ENCODE measurements around the gene DCP1B. TPM values are rescaled to one million over a fixed set of nuclear protein-coding genes. Genes with fewer than 3 reads are reported as not detected.

Gene DCP1B
- total RNA-seq, 2 donors from 2014 or later, result 18.3 to 35.4 TPM

DNA sequence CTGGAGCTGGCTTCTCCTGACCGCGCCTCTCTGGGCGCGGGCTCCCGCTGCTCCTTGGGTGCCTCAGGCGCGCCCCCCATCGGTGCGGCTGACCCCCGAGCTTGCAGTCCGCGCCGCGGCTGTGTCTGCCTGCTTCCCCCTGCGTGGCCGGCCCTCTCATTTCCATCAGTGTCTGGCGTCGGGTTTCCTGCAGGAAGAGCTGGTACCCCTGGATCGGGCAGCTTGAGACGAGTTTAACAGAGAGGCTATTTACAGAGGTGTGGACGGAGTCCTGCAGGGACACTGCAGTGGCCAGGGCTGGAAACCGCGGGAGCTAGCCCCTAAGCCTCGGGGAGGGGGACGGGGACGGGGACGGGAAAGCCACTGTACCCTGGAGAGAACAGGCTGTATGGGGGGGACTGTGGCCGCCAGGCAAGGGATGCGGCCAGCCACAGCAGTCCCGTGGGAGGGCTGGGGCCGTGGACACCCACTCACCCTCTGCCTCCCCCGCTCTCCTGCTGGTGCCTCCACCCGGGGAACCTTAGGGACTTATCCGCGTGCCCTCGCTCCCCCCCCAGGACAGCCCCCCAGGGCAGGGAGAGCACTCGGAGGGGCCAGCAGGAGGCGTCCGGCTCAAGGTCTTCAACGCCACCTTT lies 82.1 kb downstream of the DCP1B start:
- Mint-ChIP-seq H3K27ac (no peak overlapping the region), H3K27me3 (ENCODE audit: insufficient read depth) (no peaks in the 10 kb centered on the region), H3K9me3 (no peaks in the 10 kb centered on the region), H3K4me3 (no peak overlapping the region), H3K36me3 (ENCODE audit: low read depth) (no peaks in the 10 kb centered on the region), H3K4me1 (peaks cover 19% of the 10 kb centered on the region)
- Histone ChIP-seq H3K9me3 (ENCODE audit: control insufficient read depth, low read length) (no peaks in the 10 kb centered on the region), H3K9ac (ENCODE audit: extremely low read depth, low read length, poor library complexity, severe bottlenecking) (no peak overlapping the region), H3K4me3 (ENCODE audit: low read length) (no peak overlapping the region), H3K4me1 (ENCODE audit: control insufficient read depth, insufficient read depth, low read length) (peaks cover 9% of the 10 kb centered on the region), H3K27ac (ENCODE audit: low read depth, low read length) (no peak overlapping the region), H3K27me3 (ENCODE audit: control insufficient read depth, insufficient read depth, low read length, poor library complexity, severe bottlenecking) (no peaks in the 10 kb centered on the region), H3K36me3 (ENCODE audit: control insufficient read depth, insufficient read depth, low read length) (no peaks in the 10 kb centered on the region)
- WGBS, 2 experiments (ENCODE audit: insufficient coverage in 1 of 2, insufficient read length in 1 of 2), result 92 to 93% methylated on average over 14 to 40 of the region's 40 CpGs
- TF ChIP-seq CTCF (conservative IDR thresholded peaks at IDR 0.05), result no peak
- DNase-seq, result peak; percentile 59

GRCh38 chr12:1920971-1921370 lies 83.3 kb downstream of the DCP1B start:
- Histone ChIP-seq H3K9me3 (ENCODE audit: control insufficient read depth, low read length) (no peaks in the 10 kb centered on the region), H3K27me3 (ENCODE audit: control insufficient read depth, insufficient read depth, low read length, poor library complexity, severe bottlenecking) (no peaks in the 10 kb centered on the region), H3K4me3 (ENCODE audit: low read length) (no peak overlapping the region), H3K36me3 (ENCODE audit: control insufficient read depth, insufficient read depth, low read length) (no peaks in the 10 kb centered on the region), H3K4me1 (ENCODE audit: control insufficient read depth, insufficient read depth, low read length) (peaks cover 9% of the 10 kb centered on the region), H3K27ac (ENCODE audit: low read depth, low read length) (no peak overlapping the region), H3K9ac (ENCODE audit: extremely low read depth, low read length, poor library complexity, severe bottlenecking) (no peak overlapping the region)
- Mint-ChIP-seq H3K27ac (no peak overlapping the region), H3K36me3 (ENCODE audit: low read depth) (no peaks in the 10 kb centered on the region), H3K4me3 (no peak overlapping the region), H3K27me3 (ENCODE audit: insufficient read depth) (no peaks in the 10 kb centered on the region), H3K9me3 (no peaks in the 10 kb centered on the region), H3K4me1 (peaks cover 26% of the 10 kb centered on the region)
- TF ChIP-seq CTCF (conservative IDR thresholded peaks at IDR 0.05), result no peak
- DNase-seq, result peak; percentile 42
- 72 to 89% methylated on average over 5 to 17 of the region's 17 CpGs for WGBS, 2 experiments (ENCODE audit: insufficient coverage in 1 of 2, insufficient read length in 1 of 2)

DNA sequence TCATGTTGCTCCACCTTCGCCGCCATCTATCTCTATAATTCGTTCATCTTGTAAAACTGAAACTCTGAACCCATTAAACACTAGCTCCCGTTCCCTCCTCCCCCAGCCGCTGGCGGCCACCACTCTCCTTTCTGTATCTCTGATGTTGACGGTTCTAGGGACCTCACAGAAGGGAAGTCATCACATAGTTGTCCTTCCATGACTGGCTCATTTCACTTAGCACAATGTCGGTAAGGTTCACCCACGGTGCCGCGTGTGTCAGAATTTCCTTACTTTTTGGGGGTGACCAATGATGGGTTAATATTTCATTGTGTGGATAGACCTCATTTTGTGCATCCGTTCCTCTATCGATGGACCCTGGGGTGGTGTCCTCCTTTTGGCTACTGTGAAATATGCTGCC lies 83.8 kb downstream of the DCP1B start:
- no peak overlapping the region for H3K4me3 Mint-ChIP-seq
- DNase-seq, result peak; percentile 33
- H3K36me3 Mint-ChIP-seq (ENCODE audit: low read depth), result no peaks in the 10 kb centered on the region
- Histone ChIP-seq H3K27me3 (ENCODE audit: control insufficient read depth, insufficient read depth, low read length, poor library complexity, severe bottlenecking) (no peaks in the 10 kb centered on the region), H3K9me3 (ENCODE audit: control insufficient read depth, low read length) (no peaks in the 10 kb centered on the region), H3K4me3 (ENCODE audit: low read length) (no peak overlapping the region), H3K9ac (ENCODE audit: extremely low read depth, low read length, poor library complexity, severe bottlenecking) (no peak overlapping the region), H3K27ac (ENCODE audit: low read depth, low read length) (no peak overlapping the region), H3K4me1 (ENCODE audit: control insufficient read depth, insufficient read depth, low read length) (peaks cover 9% of the 10 kb centered on the region), H3K36me3 (ENCODE audit: control insufficient read depth, insufficient read depth, low read length) (no peaks in the 10 kb centered on the region)
- no peak for TF ChIP-seq CTCF (conservative IDR thresholded peaks at IDR 0.05)
- peaks cover 29% of the 10 kb centered on the region for H3K4me1 Mint-ChIP-seq
- 91 to 95% methylated on average over 6 to 13 of the region's 13 CpGs for WGBS, 2 experiments (ENCODE audit: insufficient coverage in 1 of 2, insufficient read length in 1 of 2)
- no peaks in the 10 kb centered on the region for H3K9me3 Mint-ChIP-seq
- no peak overlapping the region for H3K27ac Mint-ChIP-seq
- no peaks in the 10 kb centered on the region for H3K27me3 Mint-ChIP-seq (ENCODE audit: insufficient read depth)

All from endodermal cell (in vitro differentiated cells).